Stomach (tissue), 9 donors: ENCODE measurements around the gene LDHD. TPM values are rescaled to one million over a fixed set of nuclear protein-coding genes. Genes with fewer than 3 reads are reported as not detected.
"Not testable (repeated sequence)": the region's sequence is repeated elsewhere in the genome, so short reads cannot be mapped to it uniquely, and the experiment has no call there.

Experiments used
- DNase-seq, 2 donors: peaks; one replicate each; pipeline versions ENCODE4 v3.0.0 to v3.0.0-alpha.2; 2013 to 2019
- H3K27ac ChIP-seq, 5 donors: fragments of 200-600 bp in 4 of 5; sonication (generic) in 4 of 5; one replicate each; pipeline ENCODE4 v1.5.1; 2013 to 2019; ENCODE audit warnings: mild to moderate bottlenecking in 1 of 5, moderate library complexity in 1 of 5
- H3K27me3 ChIP-seq, 3 donors: fragments of 200-600 bp; sonication (generic); one replicate each; pipeline ENCODE4 v1.5.1; 2017 to 2019; ENCODE audit warnings: mixed run types in 1 of 3
- H3K36me3 ChIP-seq, 4 donors: fragments of 200-600 bp; sonication (generic); 1 replicate in 3 of 4; 2 replicates in 1 of 4; pipeline ENCODE4 v1.5.1; 2016 to 2019
- H3K4me1 ChIP-seq, 4 donors: fragments of 200-600 bp; sonication (generic); one replicate each; pipeline ENCODE4 v1.5.1; 2016 to 2019
- H3K4me3 ChIP-seq, 4 donors: fragments of 200-600 bp; sonication (generic) in 3 of 4; one replicate each; pipeline ENCODE4 v1.5.1; 2016 to 2019; ENCODE audit warnings: mild to moderate bottlenecking in 1 of 4
- H3K9me3 ChIP-seq, 4 donors: fragments of 200-600 bp; sonication (generic); one replicate each; pipeline ENCODE4 v1.5.1; 2016 to 2019
- CTCF ChIP-seq, 7 experiments: fragments of 450-650 bp in 4 of 7; fragments of 200-600 bp in 3 of 7; sonication (generic) in 3 of 7; IDR thresholded peaks; one replicate each; pipeline ENCODE4 v1.5.1; 2016 to 2019; ENCODE audit warnings: antibody characterized with exemption in 7 of 7, control low read depth in 2 of 7, mild to moderate bottlenecking in 1 of 7
- EP300 ChIP-seq: sonication (generic); formaldehyde crosslinking; IDR thresholded peaks from one replicate; pipeline ENCODE4 v1.6.1; 2017; ENCODE audit warnings: antibody characterized with exemption
- POLR2A ChIP-seq, 4 donors: fragments of 450-650 bp; IDR thresholded peaks; one replicate each; pipeline ENCODE4 v1.6.1; 2016; ENCODE audit warnings: antibody characterized with exemption in 4 of 4, control low read depth in 2 of 4, mild to moderate bottlenecking in 1 of 4, moderate library complexity in 1 of 4
- POLR2AphosphoS5 ChIP-seq, 3 donors: sonication (generic); formaldehyde crosslinking; IDR thresholded peaks; one replicate each; pipeline ENCODE4 v1.6.1; 2016; ENCODE audit warnings: antibody characterized with exemption in 3 of 3
- WGBS, 5 donors: extraction: QIAGEN DNeasy Blood & Tissue Kit in 3 of 5; methylation state at CpG; one replicate each; pipeline versions ENCODE4 v1.1.5 to v1.1.7; 2013 to 2018; 5-methylcytosine and 5-hydroxymethylcytosine counted together
- intact Hi-C: fragments of 100-400 bp; cut with DNase I; formaldehyde crosslinking; loops from one replicate; pipeline ENCODE4 v1.15.1; 2023; ENCODE audit warnings: low total_unique reads
- polyA plus RNA-seq, 3 donors: library from polyadenylated mRNA; stranded (reverse); fragments of 200-250 nt; gene quantifications; one replicate each; pipeline ENCODE4 v1.2.3, GENCODE V29; 2013
- total RNA-seq, 5 donors: library from RNA; depleted of rRNA; stranded (reverse); fragments of >200 nt; gene quantifications; one replicate each; pipeline versions ENCODE4 v1.1.0 to v1.2.3, GENCODE V29; 2014 to 2016
- donor health status: healthy with polysubstance abuse.
- donor health status: Bipolar disorder and iron deficiency.
- donor health status: healthy.

The LDHD gene
- total and polyA plus RNA-seq, 8 donors, result 5.0 to 110 (median 24.1) TPM

GRCh38 chr16:75092777-75093176 is 23.8 kb downstream of the LDHD start:
- DNase-seq, result peak in 1 of 2 donors; percentile 66
- Histone ChIP-seq H3K9me3 (no peaks in the 10 kb centered on the region), H3K27ac (peak overlapping the region in 4 of 5 donors; percentile 22 to 44 (median 33)), H3K36me3 (peaks cover 8 to 24% (median 14%) of the 10 kb centered on the region in 4 donors), H3K4me1 (peaks cover 19 to 74% (median 41%) of the 10 kb centered on the region in 4 donors), H3K4me3 (no peak overlapping the region), H3K27me3 (no peaks in the 10 kb centered on the region)
- intact Hi-C loops, result no loop called here
- TF ChIP-seq POLR2AphosphoS5 (IDR thresholded peaks at IDR 0.05) (peak in 1 of 3 donors; percentile 26), EP300 (no peak)
- 18 to 54% (median 27%) methylated on average over 4 to 7 of the region's 7 CpGs for WGBS, 5 donors

DNA sequence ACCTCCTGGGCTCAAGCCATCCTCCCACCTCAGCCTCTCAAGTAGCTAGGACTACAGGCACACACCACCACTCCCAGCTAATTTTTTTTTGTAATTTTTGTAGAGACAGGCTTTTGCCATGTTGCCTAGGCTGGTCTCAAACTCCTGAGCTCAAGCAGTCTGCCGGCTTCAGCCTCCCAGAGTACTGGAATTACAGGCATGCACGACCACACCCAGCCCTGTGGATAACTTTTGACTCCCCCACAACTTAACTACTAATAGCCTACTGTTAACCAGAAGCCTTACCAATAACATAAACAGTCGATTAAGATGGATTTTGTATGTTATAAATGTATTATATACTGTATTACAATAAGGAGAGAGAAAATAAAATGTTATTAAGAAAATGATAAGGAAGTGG is 25.0 kb downstream of the LDHD start:
- DNase-seq, H3K27me3 ChIP-seq, H3K4me3 ChIP-seq, H3K9me3 ChIP-seq, H3K27ac ChIP-seq, intact Hi-C loops: not testable (repeated sequence)
- WGBS, 5 donors, result 44 to 58% (median 50%) methylated on average over 3 of the region's 3 CpGs
- Histone ChIP-seq H3K36me3 (peaks cover 8 to 24% (median 14%) of the 10 kb centered on the region in 4 donors), H3K4me1 (peaks cover 20 to 74% (median 40%) of the 10 kb centered on the region in 4 donors)

DNA sequence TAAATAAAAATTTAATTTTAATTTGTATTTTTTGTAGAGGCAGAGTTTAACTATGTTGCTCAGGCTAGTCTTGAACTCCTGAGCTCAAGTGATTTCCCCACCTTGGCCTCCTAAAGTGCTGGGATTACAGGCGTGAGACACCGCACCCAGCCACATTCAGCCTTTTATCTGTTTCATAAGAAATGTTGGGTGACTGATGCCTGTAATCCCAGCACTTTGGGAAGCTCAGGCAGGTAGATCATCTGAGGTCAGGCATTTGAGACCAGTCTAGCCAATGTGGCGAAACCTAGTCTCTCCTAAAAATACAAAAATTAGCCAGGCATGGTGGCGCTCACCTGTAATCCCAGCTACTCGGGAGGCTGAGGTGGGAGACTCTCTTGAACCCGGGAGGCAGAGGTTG is 25.7 kb downstream of the LDHD start:
- Histone ChIP-seq H3K4me1 (peaks cover 17 to 74% (median 40%) of the 10 kb centered on the region in 4 donors), H3K36me3 (peaks cover 8 to 24% (median 14%) of the 10 kb centered on the region in 4 donors)
- 78 to 96% (median 85%) methylated on average over 6 of the region's 6 CpGs for WGBS, 5 donors
- H3K27me3 ChIP-seq, H3K27ac ChIP-seq, H3K9me3 ChIP-seq, DNase-seq, intact Hi-C loops, H3K4me3 ChIP-seq: not testable (repeated sequence)

DNA sequence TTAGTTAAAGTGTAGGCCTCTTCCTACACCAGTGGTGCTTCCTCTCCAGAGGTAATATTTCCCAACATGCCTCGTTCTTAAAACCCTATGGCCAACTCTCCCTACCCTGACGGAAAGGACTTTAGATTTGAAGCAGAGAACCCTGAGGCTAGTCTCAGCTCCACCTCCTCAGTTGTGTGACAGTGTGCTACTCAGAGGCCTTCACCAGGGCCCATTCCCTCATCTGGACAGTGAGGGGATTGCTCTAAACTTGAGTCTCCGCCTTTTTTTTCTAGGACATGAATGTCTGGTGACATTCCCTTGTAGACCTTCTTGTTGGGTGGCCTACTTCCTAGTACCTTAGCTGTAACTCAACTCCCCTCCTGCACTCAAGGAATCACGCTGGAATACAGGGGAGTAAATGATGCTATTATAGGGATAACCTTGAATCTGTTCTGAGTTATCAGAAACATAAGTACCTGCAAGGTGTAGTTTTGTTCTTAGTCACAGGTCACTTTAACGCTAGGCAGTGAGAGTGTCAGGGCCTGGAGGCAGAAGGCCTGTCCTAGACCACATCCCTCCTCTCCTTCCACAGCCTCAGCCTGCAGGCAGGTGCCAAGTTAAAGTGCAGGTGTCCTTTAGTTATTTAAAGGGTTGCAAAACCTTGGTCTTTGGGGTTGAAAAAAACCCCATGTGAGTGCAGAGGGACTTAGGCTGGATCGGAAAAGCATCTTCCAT is 26.9 kb downstream of the LDHD start:
- intact Hi-C loops, result no loop called here

GRCh38 chr16:75088934-75089333 is 27.6 kb downstream of the LDHD start:
- intact Hi-C loops, result no loop called here
- 84 to 98% (median 86%) methylated on average over 8 of the region's 8 CpGs for WGBS, 5 donors
- TF ChIP-seq POLR2AphosphoS5 (IDR thresholded peaks at IDR 0.05) (no peak), EP300 (no peak), CTCF (IDR thresholded peaks at IDR 0.05) (no peak)
- H3K27ac ChIP-seq, result peak overlapping the region in 1 of 5 donors; percentile 75
- H3K9me3 ChIP-seq, result no peaks in the 10 kb centered on the region
- peaks cover 0 to 7% (median 2%) of the 10 kb centered on the region in 4 donors for H3K36me3 ChIP-seq
- peaks cover 21 to 79% (median 41%) of the 10 kb centered on the region in 4 donors for H3K4me1 ChIP-seq
- no peak for DNase-seq
- no peaks in the 10 kb centered on the region for H3K27me3 ChIP-seq
- no peak overlapping the region for H3K4me3 ChIP-seq

More for the DNA sequence above, 26.9 kb downstream of the LDHD start:
- no peak for DNase-seq
- no peaks in the 10 kb centered on the region for H3K9me3 ChIP-seq
- H3K27ac ChIP-seq, result peak overlapping the region in 1 of 5 donors; percentile 75
- WGBS, 5 donors, result 75 to 91% (median 78%) methylated on average over 6 of the region's 6 CpGs
- peaks cover 16 to 72% (median 35%) of the 10 kb centered on the region in 4 donors for H3K4me1 ChIP-seq
- peaks cover 2 to 13% (median 9%) of the 10 kb centered on the region in 4 donors for H3K36me3 ChIP-seq
- no peaks in the 10 kb centered on the region for H3K27me3 ChIP-seq
- no peak overlapping the region for H3K4me3 ChIP-seq
- TF ChIP-seq CTCF (IDR thresholded peaks at IDR 0.05), result no peak

DNA sequence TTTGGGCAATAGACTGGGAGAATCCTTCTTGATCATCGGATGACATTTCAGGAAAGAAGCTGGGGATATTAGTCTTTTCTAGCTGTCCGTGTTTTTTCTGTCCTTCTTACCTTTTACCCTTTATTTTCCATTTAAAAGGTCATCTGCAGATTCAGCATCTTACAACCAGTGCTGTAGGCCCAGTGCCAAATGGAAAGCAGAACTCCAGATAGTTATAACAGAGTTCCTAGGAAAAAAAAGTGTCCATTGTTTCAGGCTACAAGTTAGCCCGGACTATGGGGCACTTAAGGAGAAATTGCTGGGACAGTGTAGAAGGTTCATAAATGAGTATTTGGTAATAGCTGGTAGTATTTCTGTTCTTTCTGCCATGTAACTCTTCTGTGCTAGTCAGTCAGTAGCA is 28.4 kb downstream of the LDHD start:
- peak overlapping the region in 3 of 5 donors; percentile 64 to 75 (median 72) for H3K27ac ChIP-seq
- no peaks in the 10 kb centered on the region for H3K9me3 ChIP-seq
- H3K4me3 ChIP-seq, result no peak overlapping the region
- H3K36me3 ChIP-seq, result no peaks in the 10 kb centered on the region
- TF ChIP-seq EP300, result no peak
- TF ChIP-seq POLR2A (IDR thresholded peaks at IDR 0.05), result no peak
- TF ChIP-seq POLR2AphosphoS5 (IDR thresholded peaks at IDR 0.05), result no peak
- no peak for TF ChIP-seq CTCF (IDR thresholded peaks at IDR 0.05)
- intact Hi-C loops, result no loop called here
- WGBS, 5 donors, result 39 to 58% (median 43%) methylated on average over 3 of the region's 3 CpGs
- H3K27me3 ChIP-seq, result no peaks in the 10 kb centered on the region
- peaks cover 28 to 79% (median 44%) of the 10 kb centered on the region in 4 donors for H3K4me1 ChIP-seq
- no peak for DNase-seq
